HG03097 (cell line): ENCODE measurements around the gene ABCG1.

Source experiments
- ATAC-seq: cut with Tn5 transposase; IDR thresholded peaks from one replicate; pipeline ENCODE4 v1.9.1; 2021; ENCODE audit not compliant: unreplicated experiment, low FRiP score

The ABCG1 gene

DNA sequence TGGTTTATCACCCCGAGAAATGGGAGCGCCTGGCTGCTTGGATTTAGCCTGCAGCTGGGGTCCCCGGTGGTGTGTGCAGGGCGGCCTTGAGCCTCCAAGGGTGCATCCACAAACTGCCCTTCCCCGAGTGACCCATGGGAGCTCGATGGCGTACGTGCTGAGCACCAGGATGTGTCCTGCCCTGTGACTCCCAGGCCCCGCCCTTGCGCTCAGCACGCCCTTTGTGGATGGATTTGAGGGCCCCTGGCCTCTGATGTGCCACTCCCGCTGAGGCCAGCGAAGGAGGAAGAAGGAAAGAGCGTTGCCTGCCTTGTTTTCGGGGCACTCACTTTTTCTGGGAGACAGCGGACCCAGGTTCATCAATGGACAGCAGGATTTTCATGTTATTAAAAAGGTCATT lies 98.0 kb downstream of the ABCG1 start:
- ATAC-seq, result no peak

DNA sequence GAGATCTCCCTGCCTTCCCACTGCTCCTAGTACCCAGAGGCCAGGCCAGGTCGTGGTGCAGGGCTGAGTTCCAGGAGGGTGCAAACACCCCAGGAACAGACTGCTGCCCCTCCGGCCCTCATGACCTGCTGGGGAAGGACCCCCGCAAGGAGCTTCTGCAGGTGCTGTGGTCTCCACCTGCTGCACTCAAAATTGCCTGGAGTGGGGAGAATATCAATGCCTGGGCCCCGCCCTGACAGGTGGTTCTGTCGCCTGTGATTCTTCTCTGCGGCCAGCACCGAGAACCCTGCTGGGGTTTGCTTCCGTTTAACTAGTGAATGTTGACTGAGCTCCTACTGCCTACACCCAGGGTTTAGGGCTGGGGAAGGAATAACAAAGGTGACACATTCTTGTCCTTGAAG lies 98.4 kb downstream of the ABCG1 start:
- no peak for ATAC-seq

- ATAC-seq, result no peak
Measured at GRCh38 chr21:42317826-42318746, 99.1 kb downstream of the ABCG1 start.

DNA sequence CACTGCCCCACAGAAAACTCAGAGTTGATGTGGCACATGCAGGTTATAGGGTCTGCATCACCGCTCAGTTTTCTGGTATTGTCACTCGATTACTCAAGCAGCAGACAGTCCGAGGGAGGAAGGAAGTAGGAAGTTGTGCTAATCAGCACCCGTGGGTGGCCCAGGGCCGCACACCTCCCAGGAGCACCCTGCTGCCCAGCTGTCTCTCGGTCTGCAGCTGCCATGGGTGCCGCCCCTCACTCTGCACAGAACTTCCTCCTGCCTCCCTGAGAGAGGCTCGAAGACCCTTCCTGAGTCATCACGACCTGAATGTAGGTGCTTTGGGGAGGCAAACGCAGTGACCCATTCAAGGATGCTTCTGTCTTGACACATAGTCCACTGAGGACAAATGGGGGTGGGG lies 100.4 kb downstream of the ABCG1 start:
- no peak for ATAC-seq

DNA sequence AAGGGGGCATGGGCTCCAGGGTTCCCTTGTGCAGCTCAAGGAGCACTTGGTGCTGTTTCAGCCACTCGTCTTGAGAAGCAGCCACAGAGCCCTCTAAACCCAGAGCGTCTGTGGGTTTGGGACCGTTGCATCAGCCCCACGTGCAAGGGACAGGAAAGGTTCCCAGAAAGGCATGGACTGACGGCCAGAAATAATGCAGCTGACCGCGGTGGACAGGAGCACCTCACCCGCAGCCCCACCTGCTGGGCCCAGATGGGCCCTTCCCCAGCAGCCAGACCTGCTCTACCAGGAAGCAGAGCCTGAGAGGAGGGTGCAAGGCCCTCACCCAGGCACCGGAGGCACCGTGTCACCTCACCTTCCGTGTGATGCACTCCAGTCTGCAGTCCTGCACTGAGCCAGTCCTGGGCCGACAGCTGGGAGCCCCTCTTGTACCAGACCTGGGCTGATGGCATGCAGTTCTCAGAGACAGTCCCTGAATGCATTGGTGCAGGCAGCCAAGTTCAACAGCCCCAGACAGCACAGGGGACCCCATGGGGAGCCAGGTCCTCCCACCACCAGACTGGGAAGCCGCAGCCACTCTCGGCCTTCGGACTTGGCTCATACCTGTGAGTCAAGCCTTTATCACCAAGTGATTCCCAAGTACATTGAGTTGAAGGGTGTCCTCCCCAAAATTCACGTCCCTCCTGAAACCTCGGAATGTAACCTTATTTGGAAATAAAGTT lies 101.1 kb downstream of the ABCG1 start:
- no peak for ATAC-seq

DNA sequence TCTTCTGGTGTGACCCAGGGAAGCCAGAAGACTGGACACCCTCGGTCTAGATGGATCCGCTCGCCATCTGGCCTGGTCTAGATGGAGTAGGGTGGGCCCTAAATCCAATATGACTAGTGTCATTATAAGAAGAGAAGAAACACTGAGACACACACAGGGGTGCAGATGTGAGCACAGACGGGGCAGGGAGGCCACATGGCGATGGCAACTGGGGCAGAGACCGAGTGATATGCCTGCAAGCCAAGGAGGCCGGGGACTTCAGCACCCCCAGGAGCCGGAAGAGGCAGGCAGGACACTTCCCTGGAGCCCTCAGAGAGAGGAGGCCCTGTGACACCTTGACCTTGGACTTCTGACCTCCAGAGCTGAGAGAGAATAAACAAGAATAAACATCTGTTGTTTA lies 101.9 kb downstream of the ABCG1 start:
- no peak for ATAC-seq

DNA sequence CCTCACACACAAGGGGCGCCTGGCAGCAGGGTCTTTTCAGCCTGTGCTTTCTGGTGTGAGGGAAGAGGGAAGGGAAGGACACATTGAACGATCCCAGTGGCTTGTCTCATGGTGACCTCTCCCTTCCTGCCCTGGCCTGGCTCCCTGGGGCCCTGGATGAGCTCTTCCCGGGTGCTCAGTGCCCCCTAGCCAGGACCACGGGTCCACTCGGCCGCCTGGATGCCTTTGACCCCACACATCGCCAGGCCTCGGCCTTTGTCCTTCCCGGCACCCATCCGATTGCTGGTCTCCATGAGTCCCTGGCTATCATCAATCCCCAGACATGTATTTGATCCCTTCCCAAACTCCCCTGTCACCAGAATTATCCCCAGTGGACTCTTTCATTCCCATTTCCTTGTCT lies 102.3 kb downstream of the ABCG1 start:
- no peak for ATAC-seq

GRCh38 chr21:42321845-42322244 lies 102.9 kb downstream of the ABCG1 start:
- no peak for ATAC-seq

GRCh38 chr21:42324896-42325295 lies 106.0 kb downstream of the ABCG1 start:
- ATAC-seq, result no peak

- ATAC-seq, result no peak
Measured at GRCh38 chr21:42330380-42331371, 111.7 kb downstream of the ABCG1 start.

- no peak for ATAC-seq
Measured at GRCh38 chr21:42331660-42332059, 112.7 kb downstream of the ABCG1 start.

- no peak for ATAC-seq
Measured at GRCh38 chr21:42332557-42333317, 113.8 kb downstream of the ABCG1 start.

DNA sequence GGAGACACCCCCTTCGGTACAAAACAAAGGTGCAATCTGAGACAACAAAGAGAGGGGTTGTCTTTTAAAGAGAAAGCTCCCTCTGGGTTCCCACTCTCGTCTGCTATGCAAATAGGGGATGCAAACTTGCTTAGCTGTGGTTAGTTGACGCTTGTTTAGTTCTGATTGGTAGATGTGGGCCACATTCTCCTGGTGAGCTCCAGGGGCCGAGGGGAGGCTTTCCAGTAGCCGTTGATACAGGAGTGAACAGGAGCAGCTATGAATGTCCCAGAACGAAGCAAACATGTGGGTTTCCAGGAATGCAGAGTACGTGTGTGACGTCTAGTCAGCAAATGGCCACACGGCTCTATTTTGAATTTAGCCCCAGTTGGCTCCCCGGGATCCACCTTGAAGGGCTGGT lies 117.1 kb downstream of the ABCG1 start:
- no peak for ATAC-seq

DNA sequence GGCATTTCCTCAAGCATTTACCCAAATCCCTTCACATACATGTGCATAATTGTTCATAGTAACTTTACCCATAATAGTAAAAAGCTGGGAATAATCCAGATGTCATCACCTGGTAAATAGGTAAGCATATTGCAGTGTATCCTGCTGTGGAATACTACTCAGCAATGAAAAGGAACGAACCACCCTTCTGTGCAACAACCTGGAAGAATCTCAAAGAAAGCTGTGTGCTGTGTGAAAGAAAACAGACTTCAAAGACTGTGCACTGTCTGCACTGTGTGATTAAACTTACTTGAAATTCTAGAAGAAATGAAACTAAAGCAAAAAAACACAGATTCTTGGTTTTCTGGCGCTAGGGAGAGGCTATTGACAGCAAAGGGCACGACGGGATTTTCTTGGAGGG lies 118.3 kb downstream of the ABCG1 start:
- no peak for ATAC-seq

- no peak for ATAC-seq
Measured at GRCh38 chr21:42337830-42338728, 119.1 kb downstream of the ABCG1 start.

- ATAC-seq, result no peak
Measured at GRCh38 chr21:42338729-42339715, 120.1 kb downstream of the ABCG1 start.

- no peak for ATAC-seq
Measured at GRCh38 chr21:42340187-42341050, 121.5 kb downstream of the ABCG1 start.
